ENCODE measurements around the gene ARHGEF5. TPM values are rescaled to one million over a fixed set of nuclear protein-coding genes. Genes with fewer than 3 reads are reported as not detected.

ARHGEF5 gene
- total RNA-seq, 1 donor from 2014 or later, result 4.1 TPM

GRCh38 chr7:144388950-144389349 is 33.7 kb downstream of the ARHGEF5 start:
- Mint-ChIP-seq H3K4me3 (ENCODE audit: unreplicated experiment) (no peak overlapping the region), H3K4me1 (ENCODE audit: unreplicated experiment) (peaks cover 28% of the 10 kb centered on the region), H3K27ac (ENCODE audit: unreplicated experiment) (no peak overlapping the region), H3K9me3 (ENCODE audit: unreplicated experiment) (no peaks in the 10 kb centered on the region), H3K36me3 (ENCODE audit: unreplicated experiment) (no peaks in the 10 kb centered on the region), H3K27me3 (ENCODE audit: unreplicated experiment) (peaks cover 8% of the 10 kb centered on the region)
- peak; percentile 30 for DNase-seq (ENCODE audit: extremely low spot score, unreplicated experiment)
- no peak for TF ChIP-seq CTCF (IDR thresholded peaks at IDR 0.05)

GRCh38 chr7:144390481-144390880 is 35.3 kb downstream of the ARHGEF5 start:
- TF ChIP-seq CTCF (IDR thresholded peaks at IDR 0.05), result no peak
- H3K27ac Mint-ChIP-seq (ENCODE audit: unreplicated experiment), result no peak overlapping the region
- no peaks in the 10 kb centered on the region for H3K36me3 Mint-ChIP-seq (ENCODE audit: unreplicated experiment)
- H3K27me3 Mint-ChIP-seq (ENCODE audit: unreplicated experiment), result peaks cover 9% of the 10 kb centered on the region
- peaks cover 20% of the 10 kb centered on the region for H3K4me1 Mint-ChIP-seq (ENCODE audit: unreplicated experiment)
- peak; percentile 19 for DNase-seq (ENCODE audit: extremely low spot score, unreplicated experiment)
- no peaks in the 10 kb centered on the region for H3K9me3 Mint-ChIP-seq (ENCODE audit: unreplicated experiment)
- H3K4me3 Mint-ChIP-seq (ENCODE audit: unreplicated experiment), result no peak overlapping the region

GRCh38 chr7:144391014-144391413 is 35.8 kb downstream of the ARHGEF5 start:
- no peaks in the 10 kb centered on the region for H3K36me3 Mint-ChIP-seq (ENCODE audit: unreplicated experiment)
- no peak overlapping the region for H3K27ac Mint-ChIP-seq (ENCODE audit: unreplicated experiment)
- no peak for TF ChIP-seq CTCF (IDR thresholded peaks at IDR 0.05)
- H3K27me3 Mint-ChIP-seq (ENCODE audit: unreplicated experiment), result peaks cover 14% of the 10 kb centered on the region
- DNase-seq (ENCODE audit: extremely low spot score, unreplicated experiment), result peak; percentile 19
- H3K9me3 Mint-ChIP-seq (ENCODE audit: unreplicated experiment), result no peaks in the 10 kb centered on the region
- no peak overlapping the region for H3K4me3 Mint-ChIP-seq (ENCODE audit: unreplicated experiment)
- H3K4me1 Mint-ChIP-seq (ENCODE audit: unreplicated experiment), result peaks cover 20% of the 10 kb centered on the region

- peaks cover 14% of the 10 kb centered on the region for H3K27me3 Mint-ChIP-seq (ENCODE audit: unreplicated experiment)
- peak; percentile 75 for TF ChIP-seq CTCF (IDR thresholded peaks at IDR 0.05)
- H3K27ac Mint-ChIP-seq (ENCODE audit: unreplicated experiment), result no peak overlapping the region
- H3K4me3 Mint-ChIP-seq (ENCODE audit: unreplicated experiment), result peak overlapping the region; percentile 12
- DNase-seq (ENCODE audit: extremely low spot score, unreplicated experiment), result peak; percentile 32
- H3K36me3 Mint-ChIP-seq (ENCODE audit: unreplicated experiment), result no peaks in the 10 kb centered on the region
- H3K9me3 Mint-ChIP-seq (ENCODE audit: unreplicated experiment), result no peaks in the 10 kb centered on the region
- peaks cover 15% of the 10 kb centered on the region for H3K4me1 Mint-ChIP-seq (ENCODE audit: unreplicated experiment)
Observed at GRCh38 chr7:144391823-144392255, 36.6 kb downstream of the ARHGEF5 start.

GRCh38 chr7:144397086-144397485 is 41.9 kb downstream of the ARHGEF5 start:
- no peaks in the 10 kb centered on the region for H3K36me3 Mint-ChIP-seq (ENCODE audit: unreplicated experiment)
- peak; percentile 74 for DNase-seq (ENCODE audit: extremely low spot score, unreplicated experiment)
- no peak for TF ChIP-seq CTCF (IDR thresholded peaks at IDR 0.05)
- H3K27me3 Mint-ChIP-seq (ENCODE audit: unreplicated experiment), result peaks cover 18% of the 10 kb centered on the region
- H3K27ac Mint-ChIP-seq (ENCODE audit: unreplicated experiment), result no peak overlapping the region
- no peak overlapping the region for H3K4me3 Mint-ChIP-seq (ENCODE audit: unreplicated experiment)
- H3K9me3 Mint-ChIP-seq (ENCODE audit: unreplicated experiment), result no peaks in the 10 kb centered on the region
- no peaks in the 10 kb centered on the region for H3K4me1 Mint-ChIP-seq (ENCODE audit: unreplicated experiment)

All from osteocyte (in vitro differentiated cells).